RWPE2 (cell line): ENCODE results near the gene MACROD2.

Experiments
- ATAC-seq: fragments of 200-7000 bp; cut with Tn5 transposase; 3 replicates; pipeline ENCODE4 v1.9.1; 2021; ENCODE audit warnings: low read depth
- DNase-seq: peaks from one replicate; pipeline ENCODE4 v3.0.0-alpha.2; 2020; ENCODE audit warnings: low spot score
- H3K27ac ChIP-seq: fragments of 450-650 bp; 2 replicates; pipeline ENCODE4 v1.5.1; 2017; ENCODE audit warnings: mild to moderate bottlenecking; ENCODE audit not compliant: poor library complexity, severe bottlenecking
- H3K27me3 ChIP-seq: fragments of 250-450 bp; sonication (Bioruptor Pico); 2 replicates; pipeline ENCODE4 v1.5.1; 2021; ENCODE audit warnings: mild to moderate bottlenecking, moderate library complexity; ENCODE audit not compliant: insufficient read depth, poor library complexity, severe bottlenecking
- H3K36me3 ChIP-seq: fragments of 250-450 bp; sonication (Bioruptor Pico); 2 replicates; pipeline ENCODE4 v1.5.1; 2020; ENCODE audit warnings: low read depth, mild to moderate bottlenecking, moderate library complexity
- H3K4me1 ChIP-seq: fragments of 250-450 bp; sonication (Bioruptor Pico); 2 replicates; pipeline ENCODE4 v1.5.1; 2021; ENCODE audit warnings: mild to moderate bottlenecking, moderate library complexity; ENCODE audit not compliant: insufficient read depth, poor library complexity, severe bottlenecking
- H3K4me3 ChIP-seq: fragments of 250-450 bp; sonication (Bioruptor Pico); 2 replicates; pipeline ENCODE4 v1.5.1; 2021; ENCODE audit warnings: mild to moderate bottlenecking, moderate library complexity; ENCODE audit not compliant: severe bottlenecking
- H3K9me3 ChIP-seq: fragments of 250-450 bp; sonication (Bioruptor Pico); 2 replicates; pipeline ENCODE4 v1.5.1; 2021; ENCODE audit warnings: mild to moderate bottlenecking, moderate library complexity; ENCODE audit not compliant: severe bottlenecking
- CTCF ChIP-seq: fragments of 450-650 bp; IDR thresholded peaks from one replicate; pipeline ENCODE4 v1.5.1; 2017; ENCODE audit warnings: mild to moderate bottlenecking, moderate library complexity; ENCODE audit not compliant: poor library complexity, severe bottlenecking

MACROD2 gene

DNA sequence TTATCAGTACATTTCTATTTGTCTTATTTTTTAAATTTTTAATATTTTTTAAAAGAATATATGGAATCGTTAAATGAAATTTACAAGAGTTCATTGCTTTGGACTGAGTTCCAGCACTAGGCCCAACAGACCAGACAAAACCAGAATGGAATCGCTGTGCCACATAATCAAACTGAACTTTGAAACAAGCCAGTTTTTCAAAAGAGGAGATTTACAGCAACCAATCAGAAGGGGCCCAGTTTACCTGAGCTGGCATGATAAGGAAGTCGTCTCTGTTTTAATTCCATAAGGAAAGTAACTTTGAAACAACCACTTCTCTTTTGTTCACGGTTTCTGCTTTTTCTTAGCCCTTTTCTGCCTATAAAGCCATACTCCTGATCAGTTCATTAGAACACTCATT, 635.7 kb downstream of the MACROD2 start:
- Histone ChIP-seq H3K36me3 (no peaks in the 10 kb centered on the region), H3K9me3 (no peaks in the 10 kb centered on the region), H3K27me3 (no peaks in the 10 kb centered on the region), H3K27ac (no peak overlapping the region), H3K4me1 (peaks cover 10% of the 10 kb centered on the region), H3K4me3 (no peak overlapping the region)
- DNase-seq (no peak), ATAC-seq (no peak)
- TF ChIP-seq CTCF = no peak

DNA sequence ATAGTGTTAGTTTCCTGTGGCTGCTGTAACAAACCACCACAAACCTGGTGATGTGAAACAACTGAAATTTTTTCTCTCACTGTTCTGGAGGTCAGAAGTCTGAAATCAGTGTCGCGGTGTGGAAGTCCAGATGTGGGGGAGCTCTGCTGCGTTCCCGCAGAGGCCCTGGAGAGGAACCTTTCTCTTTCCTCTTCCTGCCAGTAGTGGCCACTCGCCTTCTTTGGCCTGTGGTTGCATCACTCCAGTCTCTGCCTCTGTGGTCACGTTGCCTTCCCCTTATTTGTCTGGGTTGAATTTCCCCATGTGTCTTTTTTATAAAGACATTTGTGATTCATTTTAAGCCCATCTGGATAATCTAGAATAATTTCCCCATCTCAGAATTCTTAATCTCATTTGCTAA, 637.6 kb downstream of the MACROD2 start:
- Histone ChIP-seq H3K27me3 (no peaks in the 10 kb centered on the region), H3K27ac (no peak overlapping the region), H3K4me1 (peaks cover 10% of the 10 kb centered on the region), H3K36me3 (no peaks in the 10 kb centered on the region), H3K9me3 (no peaks in the 10 kb centered on the region), H3K4me3 (no peak overlapping the region)
- no peak for TF ChIP-seq CTCF
- DNase-seq (no peak), ATAC-seq (no peak)

DNA sequence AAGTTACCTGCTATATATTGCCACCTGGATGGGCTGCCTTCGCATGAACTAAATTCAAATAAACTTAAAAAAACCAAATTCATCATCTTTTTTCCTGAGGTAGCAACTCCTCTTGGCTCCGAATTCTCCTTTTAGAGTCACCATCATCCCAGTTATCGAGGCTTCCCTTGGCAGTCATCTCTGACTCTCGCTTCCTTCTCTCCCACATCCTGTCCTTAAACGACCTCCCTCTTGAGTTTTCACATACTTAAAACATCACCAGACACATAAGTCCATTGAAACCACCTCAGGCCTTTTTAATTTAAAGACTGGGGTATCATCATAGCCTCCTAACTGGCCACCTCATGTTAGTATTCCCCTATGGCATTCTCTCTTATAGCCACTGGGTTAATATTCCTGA, 638.2 kb downstream of the MACROD2 start:
- peaks cover 10% of the 10 kb centered on the region for H3K4me1 ChIP-seq
- no peaks in the 10 kb centered on the region for H3K36me3 ChIP-seq
- no peak for DNase-seq

GRCh38 chr20:14634665-14635064, 639.3 kb downstream of the MACROD2 start:
- Histone ChIP-seq H3K27me3 (no peaks in the 10 kb centered on the region), H3K4me1 (peaks cover 10% of the 10 kb centered on the region), H3K4me3 (no peak overlapping the region), H3K9me3 (no peaks in the 10 kb centered on the region), H3K27ac (peak overlapping the region; percentile 3), H3K36me3 (no peaks in the 10 kb centered on the region)
- TF ChIP-seq CTCF = no peak
- ATAC-seq (peak; percentile 81), DNase-seq (no peak)

More for the DNA sequence above, 638.2 kb downstream of the MACROD2 start:
- H3K27me3 ChIP-seq = no peaks in the 10 kb centered on the region
- no peak for TF ChIP-seq CTCF
- ATAC-seq = no peak
- H3K27ac ChIP-seq = no peak overlapping the region
- no peaks in the 10 kb centered on the region for H3K9me3 ChIP-seq
- no peak overlapping the region for H3K4me3 ChIP-seq

DNA sequence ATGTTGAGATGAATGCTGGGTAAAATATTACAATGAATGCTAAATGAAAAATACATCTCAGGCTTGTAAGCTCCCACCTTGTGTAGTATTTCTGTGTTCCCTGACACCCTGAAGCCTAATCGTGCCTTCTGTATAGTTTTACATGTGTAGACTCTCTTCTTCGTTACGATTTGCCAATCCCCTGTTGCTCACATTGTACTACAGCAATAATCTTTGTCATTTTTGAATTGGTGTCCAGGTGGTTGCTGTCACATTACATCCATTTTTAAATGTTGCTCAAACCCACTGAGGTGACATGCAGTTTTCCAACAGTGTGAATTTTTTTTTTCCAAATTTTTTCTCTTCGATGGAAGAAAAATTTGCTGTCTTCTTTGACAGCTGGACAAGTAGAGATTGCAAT, 642.1 kb downstream of the MACROD2 start:
- ATAC-seq = no peak
- DNase-seq = no peak
- no peak for TF ChIP-seq CTCF
- H3K36me3 ChIP-seq = no peaks in the 10 kb centered on the region
- no peaks in the 10 kb centered on the region for H3K27me3 ChIP-seq
- H3K27ac ChIP-seq = no peak overlapping the region
- no peak overlapping the region for H3K4me3 ChIP-seq
- H3K4me1 ChIP-seq = peaks cover 10% of the 10 kb centered on the region
- no peaks in the 10 kb centered on the region for H3K9me3 ChIP-seq
